Keratinocyte (primary cell): ENCODE results near the gene ZNF148.

Experiments used
- EZH2 ChIP-seq: IDR thresholded peaks from one replicate; pipeline ENCODE4 v1.6.1; 2012; ENCODE audit warnings: inconsistent platforms, mild to moderate bottlenecking, low read length, moderate library complexity
- TF ChIP-seq, protein P1 (sequence below), 3 experiments: IDR thresholded peaks in 1 of 3; conservative IDR thresholded peaks in 1 of 3; optimal IDR thresholded peaks in 1 of 3; 2 replicates in 2 of 3; 3 replicates in 1 of 3; pipeline versions ENCODE3 to v1.5.1; 2011; ENCODE audit warnings: low read length in 3 of 3, mild to moderate bottlenecking in 3 of 3, moderate library complexity in 2 of 3, control low read depth in 1 of 3, inconsistent platforms in 1 of 3; ENCODE audit not compliant: insufficient read depth in 2 of 3; ENCODE audit errors: extremely low read depth in 1 of 3

DNA sequence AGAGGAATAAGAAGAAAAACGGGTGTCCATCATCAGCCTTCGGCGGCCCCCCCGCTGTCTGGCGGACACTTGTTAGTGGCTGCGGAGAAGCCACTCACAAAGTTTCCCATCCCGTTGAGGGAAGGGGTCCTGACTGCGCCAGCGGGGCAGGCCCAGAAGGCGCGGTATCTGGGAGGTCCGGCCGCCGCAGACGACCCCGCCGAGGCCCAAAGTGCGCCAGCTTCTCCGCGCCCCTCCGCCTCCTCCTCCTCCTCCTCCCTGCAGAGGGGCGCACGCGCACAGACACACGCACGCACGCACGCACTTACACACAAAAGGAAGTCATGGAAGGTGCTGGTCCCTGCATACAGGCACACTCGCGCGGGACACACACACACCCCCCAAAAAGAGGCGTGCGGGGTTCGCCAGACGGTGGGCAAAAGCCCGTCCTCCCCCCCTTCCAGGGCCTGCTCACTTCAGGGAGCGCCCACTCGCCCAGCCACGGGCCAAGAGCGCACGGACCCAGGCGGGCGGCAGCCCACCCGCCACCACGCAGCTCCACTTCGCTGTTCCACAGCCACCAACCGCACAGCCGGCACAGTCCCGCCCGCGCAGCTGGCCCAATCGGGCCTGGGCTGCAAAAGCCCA is 18.0 kb downstream of the ZNF148 start:
- TF ChIP-seq EZH2: no peak
- TF ChIP-seq, protein P1, sequence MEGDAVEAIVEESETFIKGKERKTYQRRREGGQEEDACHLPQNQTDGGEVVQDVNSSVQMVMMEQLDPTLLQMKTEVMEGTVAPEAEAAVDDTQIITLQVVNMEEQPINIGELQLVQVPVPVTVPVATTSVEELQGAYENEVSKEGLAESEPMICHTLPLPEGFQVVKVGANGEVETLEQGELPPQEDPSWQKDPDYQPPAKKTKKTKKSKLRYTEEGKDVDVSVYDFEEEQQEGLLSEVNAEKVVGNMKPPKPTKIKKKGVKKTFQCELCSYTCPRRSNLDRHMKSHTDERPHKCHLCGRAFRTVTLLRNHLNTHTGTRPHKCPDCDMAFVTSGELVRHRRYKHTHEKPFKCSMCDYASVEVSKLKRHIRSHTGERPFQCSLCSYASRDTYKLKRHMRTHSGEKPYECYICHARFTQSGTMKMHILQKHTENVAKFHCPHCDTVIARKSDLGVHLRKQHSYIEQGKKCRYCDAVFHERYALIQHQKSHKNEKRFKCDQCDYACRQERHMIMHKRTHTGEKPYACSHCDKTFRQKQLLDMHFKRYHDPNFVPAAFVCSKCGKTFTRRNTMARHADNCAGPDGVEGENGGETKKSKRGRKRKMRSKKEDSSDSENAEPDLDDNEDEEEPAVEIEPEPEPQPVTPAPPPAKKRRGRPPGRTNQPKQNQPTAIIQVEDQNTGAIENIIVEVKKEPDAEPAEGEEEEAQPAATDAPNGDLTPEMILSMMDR (optimal IDR thresholded peaks at IDR 0.05 in 1 of 3, IDR thresholded peaks at IDR 0.05 in 1 of 3, conservative IDR thresholded peaks at IDR 0.05 in 1 of 3; ENCODE audit: extremely low read depth in 1 of 3, insufficient read depth in 2 of 3, low read length in 3 of 3): no peak
